ENCODE data around the gene CSNK2A2.

DNA sequence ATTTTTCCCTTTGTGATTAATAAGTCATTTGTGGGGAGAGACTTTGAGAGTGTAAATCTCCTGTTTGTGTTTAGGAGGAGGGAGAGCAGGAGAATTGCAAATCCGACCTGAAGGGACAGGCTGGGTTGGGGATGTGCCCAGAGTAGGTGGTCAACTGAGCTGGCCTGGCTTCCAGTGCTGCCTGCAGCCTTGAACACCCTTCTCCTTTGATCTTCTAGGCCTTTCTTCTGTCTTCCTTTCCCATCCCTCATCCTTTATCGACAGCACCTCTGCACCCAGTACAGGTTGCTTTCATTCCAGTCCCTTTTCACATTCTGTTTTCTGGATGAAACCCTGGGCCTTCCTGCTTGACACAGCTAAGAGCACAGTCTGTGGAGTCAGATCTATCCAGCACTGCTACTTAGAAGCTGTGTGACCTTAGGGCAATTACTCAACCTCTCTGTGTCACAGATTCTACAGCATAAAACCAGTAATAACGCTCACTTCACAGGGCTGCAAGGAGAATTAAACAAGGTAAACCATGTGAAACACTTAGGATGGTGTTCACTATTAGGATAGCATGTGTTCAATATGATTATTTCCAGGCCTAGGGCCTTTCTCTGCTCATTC is 1.0 kb upstream of the CSNK2A2 start:
- TF ChIP-seq, protein P1, sequence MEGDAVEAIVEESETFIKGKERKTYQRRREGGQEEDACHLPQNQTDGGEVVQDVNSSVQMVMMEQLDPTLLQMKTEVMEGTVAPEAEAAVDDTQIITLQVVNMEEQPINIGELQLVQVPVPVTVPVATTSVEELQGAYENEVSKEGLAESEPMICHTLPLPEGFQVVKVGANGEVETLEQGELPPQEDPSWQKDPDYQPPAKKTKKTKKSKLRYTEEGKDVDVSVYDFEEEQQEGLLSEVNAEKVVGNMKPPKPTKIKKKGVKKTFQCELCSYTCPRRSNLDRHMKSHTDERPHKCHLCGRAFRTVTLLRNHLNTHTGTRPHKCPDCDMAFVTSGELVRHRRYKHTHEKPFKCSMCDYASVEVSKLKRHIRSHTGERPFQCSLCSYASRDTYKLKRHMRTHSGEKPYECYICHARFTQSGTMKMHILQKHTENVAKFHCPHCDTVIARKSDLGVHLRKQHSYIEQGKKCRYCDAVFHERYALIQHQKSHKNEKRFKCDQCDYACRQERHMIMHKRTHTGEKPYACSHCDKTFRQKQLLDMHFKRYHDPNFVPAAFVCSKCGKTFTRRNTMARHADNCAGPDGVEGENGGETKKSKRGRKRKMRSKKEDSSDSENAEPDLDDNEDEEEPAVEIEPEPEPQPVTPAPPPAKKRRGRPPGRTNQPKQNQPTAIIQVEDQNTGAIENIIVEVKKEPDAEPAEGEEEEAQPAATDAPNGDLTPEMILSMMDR (IDR thresholded peaks at IDR 0.05) = no peak
- TF ChIP-seq POLR2A (IDR thresholded peaks at IDR 0.05) = no peak
